ENCODE results near the gene COL4A1.

The COL4A1 gene

GRCh38 chr13:110213461-110214074 lies 93.4 kb downstream of the COL4A1 start:
- H4K20me1 ChIP-seq (ENCODE audit: insufficient read depth, low read length, poor library complexity, severe bottlenecking) = no peaks in the 10 kb centered on the region
- H2AFZ ChIP-seq (ENCODE audit: low read length) = no peak overlapping the region
- H3K9ac ChIP-seq (ENCODE audit: low read depth, low read length, poor library complexity, severe bottlenecking) = no peak overlapping the region
- no peak overlapping the region for H3K4me2 ChIP-seq (ENCODE audit: low read depth, low read length, poor library complexity, severe bottlenecking)
- H3K9me2 ChIP-seq (replicated peaks; ENCODE audit: low read depth, low read length) = no peaks in the 10 kb centered on the region
- no peaks in the 10 kb centered on the region for H3K4me1 ChIP-seq (ENCODE audit: insufficient read depth, low read length, poor library complexity, severe bottlenecking)
- no peaks in the 10 kb centered on the region for H3K27me3 ChIP-seq (ENCODE audit: insufficient read depth, low read length, poor library complexity, severe bottlenecking)
- no peaks in the 10 kb centered on the region for H3K79me2 ChIP-seq (ENCODE audit: insufficient read depth, low read length)
- no peak for TF ChIP-seq CTCF (conservative IDR thresholded peaks at IDR 0.05; ENCODE audit: low read length)
- TF ChIP-seq EZH2phosphoT487 (IDR thresholded peaks at IDR 0.05; ENCODE audit: borderline replicate concordance) = no peak
- H3K9me3 ChIP-seq (ENCODE audit: insufficient read depth, low read depth, low read length) = no peaks in the 10 kb centered on the region
- H3F3A ChIP-seq (ENCODE audit: low read depth) = no peaks in the 10 kb centered on the region
- no peak overlapping the region for H3K4me3 ChIP-seq (ENCODE audit: low read length, poor library complexity, severe bottlenecking)
- no peaks in the 10 kb centered on the region for H3K36me3 ChIP-seq (ENCODE audit: insufficient read depth, low read length)

- no peaks in the 10 kb centered on the region for H4K20me1 ChIP-seq (ENCODE audit: insufficient read depth, low read length, poor library complexity, severe bottlenecking)
- H3K4me1 ChIP-seq (ENCODE audit: insufficient read depth, low read length, poor library complexity, severe bottlenecking) = no peaks in the 10 kb centered on the region
- H3K9me3 ChIP-seq (ENCODE audit: insufficient read depth, low read depth, low read length) = no peaks in the 10 kb centered on the region
- H3K4me2 ChIP-seq (ENCODE audit: low read depth, low read length, poor library complexity, severe bottlenecking) = no peak overlapping the region
- no peak for TF ChIP-seq EZH2phosphoT487 (IDR thresholded peaks at IDR 0.05; ENCODE audit: borderline replicate concordance)
- no peak for TF ChIP-seq CTCF (conservative IDR thresholded peaks at IDR 0.05; ENCODE audit: low read length)
- no peaks in the 10 kb centered on the region for H3K79me2 ChIP-seq (ENCODE audit: insufficient read depth, low read length)
- no peaks in the 10 kb centered on the region for H3K9me2 ChIP-seq (replicated peaks; ENCODE audit: low read depth, low read length)
- H2AFZ ChIP-seq (ENCODE audit: low read length) = no peak overlapping the region
- no peaks in the 10 kb centered on the region for H3K36me3 ChIP-seq (ENCODE audit: insufficient read depth, low read length)
- no peaks in the 10 kb centered on the region for H3F3A ChIP-seq (ENCODE audit: low read depth)
- H3K27me3 ChIP-seq (ENCODE audit: insufficient read depth, low read length, poor library complexity, severe bottlenecking) = no peaks in the 10 kb centered on the region
- H3K9ac ChIP-seq (ENCODE audit: low read depth, low read length, poor library complexity, severe bottlenecking) = no peak overlapping the region
- no peak overlapping the region for H3K4me3 ChIP-seq (ENCODE audit: low read length, poor library complexity, severe bottlenecking)
Measured at GRCh38 chr13:110212529-110212928, 94.4 kb downstream of the COL4A1 start.

- Histone ChIP-seq H2AFZ (ENCODE audit: low read length) (no peak overlapping the region), H3K9me2 (replicated peaks; ENCODE audit: low read depth, low read length) (no peaks in the 10 kb centered on the region), H3K4me2 (ENCODE audit: low read depth, low read length, poor library complexity, severe bottlenecking) (no peak overlapping the region), H4K20me1 (ENCODE audit: insufficient read depth, low read length, poor library complexity, severe bottlenecking) (no peaks in the 10 kb centered on the region), H3K9ac (ENCODE audit: low read depth, low read length, poor library complexity, severe bottlenecking) (no peak overlapping the region), H3K36me3 (ENCODE audit: insufficient read depth, low read length) (no peaks in the 10 kb centered on the region), H3K4me1 (ENCODE audit: insufficient read depth, low read length, poor library complexity, severe bottlenecking) (no peaks in the 10 kb centered on the region), H3K9me3 (ENCODE audit: insufficient read depth, low read depth, low read length) (no peaks in the 10 kb centered on the region), H3K79me2 (ENCODE audit: insufficient read depth, low read length) (no peaks in the 10 kb centered on the region), H3F3A (ENCODE audit: low read depth) (no peaks in the 10 kb centered on the region), H3K27me3 (ENCODE audit: insufficient read depth, low read length, poor library complexity, severe bottlenecking) (no peaks in the 10 kb centered on the region), H3K4me3 (ENCODE audit: low read length, poor library complexity, severe bottlenecking) (no peak overlapping the region)
- TF ChIP-seq EZH2phosphoT487 (IDR thresholded peaks at IDR 0.05; ENCODE audit: borderline replicate concordance) (no peak), CTCF (conservative IDR thresholded peaks at IDR 0.05; ENCODE audit: low read length) (no peak)
Measured at GRCh38 chr13:110211735-110212134, 95.2 kb downstream of the COL4A1 start.

All from Loucy (cell line).